CD4-positive, alpha-beta T cell treated with Interleukin-1 beta for 1 hour (primary cell): ENCODE results near the gene MRPL32.

ENCODE experiments used
- DNase-seq, 2 donors: peaks; one replicate each; pipeline ENCODE4 v3.0.0-alpha.2; 2020 to 2022

MRPL32 gene

GRCh38 chr7:42972699-42973500 is 40.7 kb downstream of the MRPL32 start:
- no peak for DNase-seq

GRCh38 chr7:42976371-42976770 is 44.2 kb downstream of the MRPL32 start:
- DNase-seq, result no peak

GRCh38 chr7:42978496-42978895 is 46.3 kb downstream of the MRPL32 start:
- DNase-seq, result no peak

- no peak for DNase-seq
Observed at GRCh38 chr7:42980084-42980483, 47.9 kb downstream of the MRPL32 start.

- DNase-seq, result no peak
Observed at GRCh38 chr7:42980514-42980913, 48.3 kb downstream of the MRPL32 start.

- DNase-seq, result no peak
Observed at GRCh38 chr7:42981601-42982000, 49.4 kb downstream of the MRPL32 start.

GRCh38 chr7:42982604-42983115 is 50.5 kb downstream of the MRPL32 start:
- DNase-seq, result no peak

GRCh38 chr7:42984137-42984536 is 52.0 kb downstream of the MRPL32 start:
- DNase-seq, result no peak

GRCh38 chr7:42986213-42986612 is 54.0 kb downstream of the MRPL32 start:
- no peak for DNase-seq

GRCh38 chr7:42986781-42987248 is 54.6 kb downstream of the MRPL32 start:
- no peak for DNase-seq
